Embryonic facial prominence (tissue), 1 donor: ENCODE results near the gene PRXL2A.
"Not testable (repeated sequence)": the region's sequence is repeated elsewhere in the genome, so short reads cannot be mapped to it uniquely, and the experiment has no call there.

Experiments
- DNase-seq: peaks from one replicate; pipeline ENCODE4 v3.0.0-alpha.2; 2016; ENCODE audit errors: extremely low spot score

Gene PRXL2A, protein sequence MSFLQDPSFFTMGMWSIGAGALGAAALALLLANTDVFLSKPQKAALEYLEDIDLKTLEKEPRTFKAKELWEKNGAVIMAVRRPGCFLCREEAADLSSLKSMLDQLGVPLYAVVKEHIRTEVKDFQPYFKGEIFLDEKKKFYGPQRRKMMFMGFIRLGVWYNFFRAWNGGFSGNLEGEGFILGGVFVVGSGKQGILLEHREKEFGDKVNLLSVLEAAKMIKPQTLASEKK

DNA sequence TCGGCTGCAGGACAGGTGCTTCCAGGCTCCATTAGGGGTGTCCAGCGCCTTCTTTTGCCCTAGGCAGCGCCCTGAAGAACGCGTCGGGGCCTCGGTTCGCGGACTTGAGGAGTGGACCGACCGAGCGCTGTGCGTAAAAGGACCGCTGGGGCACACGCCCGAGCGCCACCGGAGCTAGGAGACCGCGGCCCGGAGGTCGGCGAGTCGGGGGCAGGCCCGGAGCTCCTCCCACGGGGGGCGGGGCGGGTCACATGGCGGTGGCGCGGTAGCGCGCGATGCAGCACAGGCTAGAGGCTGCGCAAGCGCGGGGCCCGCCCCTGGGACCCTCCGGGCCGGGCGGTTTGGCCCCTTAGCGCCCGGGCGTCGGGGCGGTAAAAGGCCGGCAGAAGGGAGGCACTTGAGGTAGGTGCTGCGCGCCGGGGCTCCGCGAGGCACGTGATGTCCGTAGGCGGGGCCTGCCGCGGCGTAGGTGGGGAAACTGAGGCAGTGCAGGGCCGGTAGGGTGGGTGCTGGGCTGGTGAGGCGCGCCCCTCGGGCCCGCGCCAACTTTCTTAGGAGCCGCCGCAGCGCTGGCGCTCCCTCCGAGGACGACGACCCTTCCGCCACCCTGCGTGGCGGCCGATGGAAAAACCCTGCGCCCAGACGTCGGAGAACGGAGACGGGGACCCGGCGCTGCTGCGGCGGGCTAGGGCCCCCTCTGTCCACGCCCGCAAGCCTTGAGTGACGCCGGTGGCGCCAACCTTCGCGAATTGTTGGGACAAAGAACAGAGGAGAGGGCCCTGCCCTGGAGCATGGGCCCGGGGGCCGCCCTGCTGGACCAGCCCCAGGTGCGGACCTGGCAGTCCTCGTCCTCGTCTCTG is at the start of gene PRXL2A:
Gene PRXL2A, plus strand, starts transcription at position 310 of the 860 bp plus-strand sequence. CDS start 11,917 bp downstream, outside the sequence.
- DNase-seq, result no peak

GRCh38 chr10:80358925-80359324 is 49.4 kb upstream of the PRXL2A start:
- not testable (repeated sequence) for DNase-seq

DNA sequence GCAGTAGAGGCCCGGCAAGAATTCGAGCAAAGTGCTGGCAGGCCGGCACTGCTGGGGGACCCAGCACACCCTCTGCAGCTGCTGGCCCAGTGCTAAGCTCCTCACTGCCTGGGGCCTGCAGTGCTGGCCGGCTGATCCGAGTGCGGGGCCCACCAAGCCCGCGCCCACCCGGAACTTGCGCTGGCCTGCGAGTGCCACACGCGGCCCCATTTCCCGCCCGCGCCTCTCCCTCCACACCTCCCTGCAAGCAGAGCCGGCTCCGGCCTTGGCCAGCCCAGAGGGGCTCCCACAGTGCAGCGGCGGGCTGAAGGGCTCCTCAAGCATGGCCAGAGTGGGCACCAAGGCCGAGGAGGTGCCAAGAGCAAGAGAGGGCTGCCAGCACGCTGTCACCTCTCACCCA is 48.7 kb upstream of the PRXL2A start:
- DNase-seq, result no peak

DNA sequence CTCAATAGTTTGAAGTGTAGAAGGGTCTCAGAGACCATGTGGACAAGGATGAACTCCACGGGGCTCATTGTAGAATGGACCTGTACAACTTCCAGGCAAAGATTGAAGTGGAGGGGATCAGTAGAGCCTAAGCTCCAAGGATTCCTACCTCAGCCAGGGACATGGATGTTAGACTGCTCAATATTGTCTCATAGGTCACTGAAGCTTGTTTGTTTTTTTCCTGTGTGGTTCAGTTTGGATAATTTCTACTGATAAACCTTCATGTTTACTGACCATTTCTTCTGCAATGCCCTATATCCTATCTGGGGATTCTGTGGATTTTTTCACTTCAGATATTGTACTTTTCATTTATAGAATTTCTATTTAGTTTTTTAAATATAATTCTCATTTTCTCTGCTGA is 42.8 kb upstream of the PRXL2A start:
- no peak for DNase-seq

DNA sequence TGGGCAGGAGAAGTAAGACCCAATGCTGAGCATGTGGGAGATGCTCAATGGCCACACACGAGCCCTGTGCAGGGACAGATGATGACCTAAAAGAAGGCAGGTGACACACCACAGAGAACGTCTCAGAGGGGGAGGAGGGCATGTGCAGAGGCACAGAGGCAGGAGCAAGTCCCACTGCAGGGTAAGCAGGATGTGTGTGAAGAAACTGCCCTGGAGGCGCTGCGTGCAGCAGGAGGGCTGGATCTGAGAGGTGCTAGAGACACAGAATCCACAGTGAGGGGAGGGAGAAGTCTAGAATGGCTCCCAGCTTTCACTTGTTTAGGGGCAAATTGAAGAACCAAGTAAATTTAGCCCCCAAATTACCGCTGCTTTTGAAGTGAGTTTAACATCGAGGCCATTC is 36.9 kb upstream of the PRXL2A start:
- DNase-seq, result no peak

DNA sequence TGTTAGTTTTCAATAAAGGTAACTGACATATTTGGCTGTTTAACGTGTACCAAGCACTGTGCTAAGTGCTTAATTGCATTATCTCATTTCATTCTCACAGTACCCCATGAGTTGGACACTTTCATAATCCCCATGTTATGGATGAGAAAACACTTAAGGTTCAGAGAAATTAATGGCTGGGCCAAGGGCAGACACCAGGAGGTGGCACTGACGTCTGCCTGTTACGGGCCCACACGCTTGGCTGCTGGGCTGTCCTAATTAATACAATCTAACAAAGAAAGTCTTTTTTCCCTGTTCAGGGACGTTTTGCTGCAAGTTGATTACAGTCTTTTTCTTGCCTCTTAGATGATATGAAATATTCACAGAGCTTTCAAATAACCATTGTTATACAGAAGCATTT is 35.7 kb upstream of the PRXL2A start:
- DNase-seq, result no peak

- DNase-seq, result no peak
Measured at GRCh38 chr10:80373502-80373901, 34.8 kb upstream of the PRXL2A start.

- DNase-seq, result no peak
Measured at GRCh38 chr10:80379701-80380100, 28.6 kb upstream of the PRXL2A start.

GRCh38 chr10:80380185-80380584 is 28.2 kb upstream of the PRXL2A start:
- no peak for DNase-seq

- DNase-seq, result no peak
Measured at GRCh38 chr10:80382989-80383388, 25.4 kb upstream of the PRXL2A start.

DNA sequence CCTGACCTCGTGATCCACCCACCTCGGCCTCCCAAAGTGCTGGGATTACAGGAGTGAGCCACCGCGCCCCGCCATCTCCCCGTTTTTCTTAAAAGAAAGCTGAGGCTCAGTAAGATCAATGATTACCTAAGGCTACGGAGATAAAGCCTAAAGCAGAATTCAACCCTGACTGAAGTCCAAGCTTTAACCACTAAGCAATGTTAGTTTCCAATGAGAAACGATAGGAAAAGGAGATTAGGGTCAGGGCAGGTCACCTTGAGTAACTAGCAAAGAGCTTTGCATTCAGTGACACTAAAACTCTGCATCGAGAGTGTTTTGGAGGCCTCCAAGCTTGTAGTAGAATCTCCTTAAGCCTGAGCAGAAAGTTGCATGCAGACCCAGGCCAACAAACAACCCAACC is 17.6 kb upstream of the PRXL2A start:
- DNase-seq, result no peak

- no peak for DNase-seq
Measured at GRCh38 chr10:80392250-80392649, 16.1 kb upstream of the PRXL2A start.

DNA sequence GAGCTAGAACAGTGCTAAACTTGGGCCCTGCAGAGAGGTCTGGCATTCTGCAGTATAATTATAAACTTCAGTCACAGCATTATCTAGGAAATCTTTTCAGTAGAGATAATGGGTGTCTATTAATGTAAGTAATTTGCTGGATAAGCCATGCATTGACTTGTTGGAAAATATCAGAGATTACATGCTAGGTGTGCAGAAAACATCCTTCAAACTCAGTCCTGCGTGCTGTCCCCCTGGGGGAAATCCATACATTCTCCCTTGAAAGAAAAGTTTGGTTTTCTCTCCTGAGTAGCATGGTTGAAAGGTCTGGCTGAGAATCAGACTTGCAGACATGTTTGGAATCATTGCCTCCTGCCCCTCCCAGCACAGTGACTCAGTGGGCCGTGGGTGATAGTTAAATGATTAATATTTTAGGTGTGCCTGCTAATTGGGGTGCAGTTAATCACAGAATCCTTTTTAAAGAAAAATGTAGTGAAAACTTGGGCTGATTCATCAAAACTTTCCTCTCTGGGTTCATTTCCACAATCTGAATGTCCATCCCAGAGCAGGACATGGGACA is 13.9 kb upstream of the PRXL2A start:
- no peak for DNase-seq

DNA sequence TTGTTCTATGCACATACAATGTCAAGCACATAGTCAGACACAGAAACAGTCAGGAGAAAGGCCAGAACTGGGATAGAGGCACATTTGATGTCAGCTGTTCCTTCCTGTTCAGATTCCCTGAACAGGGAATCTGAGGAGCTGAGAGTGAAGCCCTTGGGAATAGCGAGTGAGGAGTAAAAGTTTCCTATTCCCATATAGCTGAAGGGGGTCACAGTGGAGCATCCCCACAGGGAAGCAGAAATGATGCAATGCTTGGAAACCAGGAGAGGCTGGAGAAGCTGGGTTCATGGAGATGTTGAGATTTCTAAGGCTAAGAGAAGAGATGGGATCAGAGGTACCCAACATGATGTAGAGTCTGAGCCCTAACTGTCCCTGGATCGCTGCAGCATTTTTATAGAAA is 11.3 kb upstream of the PRXL2A start:
- no peak for DNase-seq

- DNase-seq, result no peak
Measured at GRCh38 chr10:80400136-80400804, 8.1 kb upstream of the PRXL2A start.

GRCh38 chr10:80405035-80405434 is 3.3 kb upstream of the PRXL2A start:
- DNase-seq, result no peak

- DNase-seq, result no peak
Measured at GRCh38 chr10:80405626-80406025, 2.7 kb upstream of the PRXL2A start.

- DNase-seq, result no peak
Measured at GRCh38 chr10:80406204-80406603, 2.1 kb upstream of the PRXL2A start.

DNA sequence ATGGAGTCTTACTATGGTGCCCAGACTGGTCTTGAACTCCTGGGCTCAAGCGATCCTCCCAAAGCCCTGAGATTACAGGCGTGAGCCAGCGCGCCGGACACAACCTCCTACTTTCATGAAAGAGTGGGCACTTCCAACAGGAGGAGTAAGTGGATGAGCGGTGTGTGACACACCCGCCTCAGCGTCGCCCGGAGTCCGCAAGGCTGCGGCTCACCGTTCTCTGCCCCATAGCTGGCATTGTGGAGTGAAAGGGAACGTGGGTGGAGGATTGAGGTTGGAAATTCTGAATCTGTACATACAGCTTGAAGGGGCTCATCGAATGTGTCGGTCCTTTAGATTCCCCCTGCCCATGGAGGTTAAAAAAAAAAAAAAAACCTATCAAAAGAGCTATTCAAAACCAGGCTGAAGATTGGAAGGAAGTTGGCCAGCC is 524 bp upstream of the PRXL2A start:
- no peak for DNase-seq

- DNase-seq, result no peak
Measured at GRCh38 chr10:80409121-80409520, 770 bp downstream of the PRXL2A start.

DNA sequence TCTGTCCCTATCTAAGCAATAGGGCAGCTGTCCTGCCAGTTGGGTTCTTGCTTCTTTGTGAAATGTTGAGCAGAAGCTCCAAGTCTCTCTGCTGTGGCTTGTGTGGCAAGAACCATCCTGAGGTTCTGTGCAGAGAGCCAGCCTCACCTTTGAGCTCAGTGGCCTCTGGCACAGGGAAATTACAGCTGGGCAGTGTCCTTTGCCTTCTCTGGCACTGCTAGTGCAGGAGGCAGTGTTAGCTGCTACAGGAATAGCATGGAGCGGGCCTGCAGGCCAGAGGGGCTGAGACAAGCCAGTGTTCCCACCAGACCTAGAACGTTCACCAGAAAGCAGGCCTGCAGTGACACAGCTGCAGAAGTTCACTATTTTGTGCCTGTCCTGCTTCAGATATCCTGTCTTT is 1.8 kb downstream of the PRXL2A start:
- no peak for DNase-seq

GRCh38 chr10:80410578-80411145 is 2.3 kb downstream of the PRXL2A start:
- no peak for DNase-seq
